ENCODE data around the gene CLEC20A. TPM values are rescaled to one million over a fixed set of nuclear protein-coding genes. Genes with fewer than 3 reads are reported as not detected.

Gene CLEC20A
- total RNA-seq: not detected in 2 replicates

DNA sequence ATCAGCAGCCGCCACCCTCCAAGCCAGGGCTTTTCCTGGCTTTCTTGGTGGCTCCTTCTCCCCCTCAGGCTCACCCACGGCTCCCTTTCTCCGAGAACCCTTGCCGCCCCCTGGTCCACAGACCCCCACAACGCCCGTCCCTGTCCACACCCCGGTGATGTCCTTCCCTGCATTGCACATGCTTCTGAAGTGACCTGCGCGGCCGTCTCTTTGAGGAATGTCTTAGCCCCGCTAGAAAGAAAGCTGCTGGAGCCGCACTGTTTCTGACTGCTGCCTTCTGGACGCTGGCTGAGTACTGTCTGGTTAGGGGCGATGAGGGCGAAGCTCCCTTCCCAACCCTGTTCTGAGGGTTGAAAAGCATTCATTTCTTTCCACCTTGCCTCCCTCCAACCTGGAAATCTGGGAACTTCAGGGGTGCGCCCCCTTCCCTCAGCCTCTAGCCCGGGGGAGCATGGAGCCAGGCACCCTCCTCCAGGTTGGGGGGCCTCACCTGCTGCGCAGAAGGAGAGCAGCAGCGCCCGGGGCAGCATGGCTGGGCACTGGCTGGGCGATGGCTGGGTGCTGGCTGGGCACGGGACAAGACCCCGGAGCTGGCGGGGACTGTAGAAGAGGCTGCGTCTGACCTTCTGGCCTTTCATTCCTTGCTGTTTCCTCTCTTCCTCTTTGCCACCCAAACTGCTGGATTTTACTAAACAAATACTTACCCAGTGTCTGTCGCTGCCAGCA, at the start of gene CLEC20A:
CLEC20A (minus strand) TSS at position 555 of the 726 bp plus-strand sequence; CDS start at position 530, 25 bp downstream.
- intact Hi-C loops (cut with micrococcal nuclease): no loop called here

DNA sequence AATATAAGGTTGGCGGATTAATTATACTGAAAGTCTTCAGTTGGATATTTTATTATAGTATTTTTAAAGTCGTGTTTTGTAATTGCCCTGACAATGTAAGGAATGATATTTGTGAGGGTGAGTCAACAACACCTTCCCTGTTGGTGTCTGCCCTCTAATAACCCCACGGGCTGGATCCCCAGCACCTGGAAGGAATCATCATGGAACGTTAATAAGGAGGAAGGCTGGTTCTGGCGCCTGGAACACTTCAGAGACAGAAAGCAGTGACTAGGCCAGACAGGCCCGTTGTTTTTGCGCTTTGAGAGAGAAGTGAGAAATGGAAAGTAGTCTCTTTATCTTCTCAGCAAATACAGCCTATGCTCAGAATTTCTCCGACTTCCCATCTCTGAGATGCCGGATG, 47.8 kb upstream of the CLEC20A start:
- intact Hi-C loops (cut with micrococcal nuclease): loop anchor here (5.0 kb wide), 1 partner anchor 483 kb away; the partner anchor contains the start of gene FAM20B

DNA sequence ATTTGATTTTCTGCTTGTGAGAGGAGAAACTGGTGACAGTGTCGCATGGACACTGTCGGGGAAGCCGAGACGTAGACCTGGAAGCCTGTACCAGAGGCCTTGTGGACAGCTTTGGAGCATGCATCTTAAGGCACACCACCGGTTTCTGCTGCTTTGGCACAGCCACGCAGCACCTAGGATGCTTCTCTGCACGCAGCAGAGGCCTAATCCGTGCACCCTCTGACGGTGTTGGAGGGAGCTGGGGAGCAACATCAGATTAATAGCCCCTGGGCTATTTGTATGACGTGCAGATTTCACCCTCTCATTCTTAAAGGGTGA, 46.5 kb upstream of the CLEC20A start:
- intact Hi-C loops (cut with micrococcal nuclease): loop anchor here (1.0 to 5.0 kb wide), 5 partner anchors 182 to 824 kb away; partner anchors contain the start of genes FAM20B and RALGPS2

DNA sequence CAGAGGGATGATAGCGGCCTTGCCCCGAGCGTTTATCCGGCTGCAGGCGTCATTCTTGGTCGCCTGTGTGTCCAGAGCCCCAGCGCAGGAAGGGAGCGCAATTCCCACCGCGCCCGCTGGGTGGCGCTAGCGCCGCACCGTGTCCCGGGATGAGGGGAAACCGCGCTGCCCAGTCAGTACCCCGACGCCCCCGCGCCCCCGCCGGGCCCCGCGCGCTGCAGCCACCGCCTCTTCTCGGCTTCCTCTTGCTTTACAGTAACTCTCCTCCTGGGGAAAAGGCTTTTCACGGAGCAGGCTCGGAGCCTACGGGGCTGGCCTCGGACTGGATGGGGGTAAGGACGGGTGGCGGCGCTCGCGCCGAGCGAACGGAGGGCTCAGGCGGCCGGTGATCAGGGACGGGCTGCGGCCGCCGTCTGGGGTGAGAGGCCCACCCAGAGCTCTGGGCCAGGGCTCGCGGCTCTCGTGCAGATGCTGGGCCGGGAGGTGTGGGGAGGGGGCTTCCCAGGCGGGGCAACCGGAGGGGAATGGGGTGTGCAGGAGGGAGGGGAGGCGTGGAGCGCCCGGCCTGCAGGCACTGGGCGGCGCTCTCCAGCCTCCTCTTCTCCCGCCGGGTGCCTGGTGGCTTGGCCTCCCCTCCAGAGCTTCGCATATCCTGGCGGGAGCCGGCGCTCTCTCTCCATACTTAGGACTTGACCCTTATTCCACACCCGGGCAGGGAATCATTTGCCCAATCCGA, 46.0 kb upstream of the CLEC20A start:
- intact Hi-C loops (cut with micrococcal nuclease): loop anchor here (1.0 to 5.0 kb wide), 5 partner anchors 182 to 824 kb away; partner anchors contain the start of genes FAM20B and RALGPS2

DNA sequence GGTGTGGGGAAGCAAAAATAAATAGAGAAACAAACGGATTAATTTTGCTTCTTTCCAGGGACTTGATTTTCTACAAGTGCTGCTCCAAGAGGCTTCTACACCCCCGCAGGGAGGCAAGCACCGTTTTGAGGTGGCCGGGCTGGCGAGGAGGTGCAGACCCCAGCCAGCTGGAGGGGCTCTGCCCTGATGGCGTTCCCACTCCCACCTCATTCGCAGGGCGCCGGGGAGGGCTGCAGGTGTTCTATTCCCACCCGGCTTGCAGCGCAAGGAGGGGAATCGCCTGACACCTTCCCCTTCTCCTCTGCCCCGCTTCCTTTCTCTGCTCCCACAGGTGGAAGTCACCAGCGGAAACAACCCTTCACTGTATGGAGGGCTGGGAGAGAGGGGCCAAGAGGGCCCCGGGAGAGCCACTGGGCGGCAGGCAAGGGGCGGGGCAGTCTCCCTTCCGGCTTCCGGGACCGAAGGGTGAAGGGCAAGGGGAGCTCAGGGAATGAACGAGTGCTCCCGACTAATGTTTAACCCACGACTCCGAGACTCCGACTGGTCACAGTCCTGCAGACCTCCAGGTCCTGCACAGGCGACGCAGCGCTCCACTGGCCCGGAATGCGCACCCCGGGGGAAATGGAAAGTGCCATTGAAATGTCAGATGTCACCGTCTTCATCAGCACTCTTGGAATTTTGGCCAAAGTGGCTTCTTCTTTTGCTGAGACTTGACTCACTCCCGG, 45.2 kb upstream of the CLEC20A start:
- intact Hi-C loops (cut with micrococcal nuclease): loop anchor here (2.0 to 5.0 kb wide), 4 partner anchors 183 to 825 kb away; partner anchors contain the start of genes FAM20B and RALGPS2

DNA sequence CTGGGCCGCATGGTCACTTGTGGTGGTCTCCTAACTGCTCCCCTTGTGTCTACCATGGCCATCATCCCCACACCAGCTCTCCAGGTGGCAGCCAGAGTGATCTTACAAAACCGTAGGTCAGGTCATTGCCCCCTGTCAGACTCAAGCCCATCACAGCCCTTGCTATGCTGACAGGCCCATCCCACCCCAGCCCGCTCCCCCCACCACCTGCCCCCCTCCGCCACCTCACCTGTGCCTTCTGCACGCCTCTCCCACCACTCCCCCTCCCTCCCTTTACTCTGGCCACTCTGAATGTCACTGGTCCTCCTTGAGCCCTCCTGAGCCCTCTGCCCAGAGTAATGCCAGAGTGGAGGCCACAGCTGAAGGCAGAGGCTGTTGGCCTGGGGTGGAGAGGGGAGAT, 44.6 kb upstream of the CLEC20A start:
- intact Hi-C loops (cut with micrococcal nuclease): loop anchor here (5.0 kb wide), 1 partner anchor 486 kb away; the partner anchor contains the start of gene FAM20B

DNA sequence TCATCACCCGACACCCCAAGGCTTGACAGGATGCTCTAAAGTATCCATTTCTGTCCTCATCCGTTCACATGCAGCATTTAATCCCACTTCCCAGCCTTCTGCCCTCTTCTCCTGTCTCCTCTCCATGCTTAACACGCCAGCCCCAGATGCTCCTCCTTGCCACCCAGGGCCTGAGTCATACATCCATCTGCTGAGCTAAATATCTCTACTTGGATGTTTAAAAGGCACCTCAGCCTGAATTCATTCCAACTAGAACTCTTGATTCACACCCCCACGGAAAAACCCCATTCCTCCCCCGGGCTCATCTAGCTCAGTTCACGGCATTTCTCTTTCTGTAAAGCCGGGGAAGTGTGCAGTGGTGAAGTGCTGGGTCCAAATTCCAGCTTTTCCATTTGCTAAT, 43.9 kb upstream of the CLEC20A start:
- intact Hi-C loops (cut with micrococcal nuclease): loop anchor here (5.0 kb wide), 1 partner anchor 487 kb away; the partner anchor contains the start of gene FAM20B

DNA sequence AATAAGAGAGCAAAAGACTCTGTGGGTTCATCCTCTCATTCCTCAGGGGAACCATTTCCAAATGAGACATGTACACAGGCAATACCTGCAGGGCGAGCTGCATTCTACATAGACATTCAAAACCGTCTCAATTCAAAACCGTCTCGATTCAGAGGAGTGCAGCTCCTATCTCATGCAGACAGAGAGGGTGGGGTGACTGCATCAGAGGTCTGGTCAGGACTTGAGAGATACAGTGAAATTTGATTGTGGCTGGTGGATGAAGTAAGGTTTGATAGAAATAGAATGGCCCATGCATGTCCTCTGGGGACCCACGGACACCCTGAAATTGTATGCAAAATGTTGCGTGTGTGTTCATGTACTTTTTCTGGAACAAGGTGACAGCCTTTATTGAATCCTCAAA, 43.4 kb upstream of the CLEC20A start:
- intact Hi-C loops (cut with micrococcal nuclease): loop anchor here (5.0 kb wide), 1 partner anchor 487 kb away; the partner anchor contains the start of gene FAM20B

DNA sequence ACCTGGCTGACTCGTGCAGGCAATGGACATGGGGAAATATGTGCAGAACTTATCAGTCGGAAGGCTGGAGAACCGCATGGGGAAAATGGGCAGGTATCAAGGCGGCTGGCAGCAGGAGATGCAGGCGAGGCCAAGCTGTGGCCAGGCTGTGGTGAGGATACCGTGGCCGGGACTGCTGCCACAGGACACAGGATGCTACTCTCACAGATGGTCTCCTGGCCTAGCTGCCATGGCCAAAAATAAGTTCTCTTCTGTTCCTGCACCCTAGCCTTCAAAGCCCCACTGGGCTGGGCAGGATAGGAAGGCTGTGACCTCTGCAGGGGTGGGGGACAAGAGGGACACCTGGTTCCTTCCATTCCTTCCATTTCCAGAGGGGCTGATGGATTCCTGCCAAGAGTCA, 42.5 kb upstream of the CLEC20A start:
- intact Hi-C loops (cut with micrococcal nuclease): loop anchor here (10.0 kb wide), 1 partner anchor 1276 kb away; no protein-coding TSS in a partner anchor

DNA sequence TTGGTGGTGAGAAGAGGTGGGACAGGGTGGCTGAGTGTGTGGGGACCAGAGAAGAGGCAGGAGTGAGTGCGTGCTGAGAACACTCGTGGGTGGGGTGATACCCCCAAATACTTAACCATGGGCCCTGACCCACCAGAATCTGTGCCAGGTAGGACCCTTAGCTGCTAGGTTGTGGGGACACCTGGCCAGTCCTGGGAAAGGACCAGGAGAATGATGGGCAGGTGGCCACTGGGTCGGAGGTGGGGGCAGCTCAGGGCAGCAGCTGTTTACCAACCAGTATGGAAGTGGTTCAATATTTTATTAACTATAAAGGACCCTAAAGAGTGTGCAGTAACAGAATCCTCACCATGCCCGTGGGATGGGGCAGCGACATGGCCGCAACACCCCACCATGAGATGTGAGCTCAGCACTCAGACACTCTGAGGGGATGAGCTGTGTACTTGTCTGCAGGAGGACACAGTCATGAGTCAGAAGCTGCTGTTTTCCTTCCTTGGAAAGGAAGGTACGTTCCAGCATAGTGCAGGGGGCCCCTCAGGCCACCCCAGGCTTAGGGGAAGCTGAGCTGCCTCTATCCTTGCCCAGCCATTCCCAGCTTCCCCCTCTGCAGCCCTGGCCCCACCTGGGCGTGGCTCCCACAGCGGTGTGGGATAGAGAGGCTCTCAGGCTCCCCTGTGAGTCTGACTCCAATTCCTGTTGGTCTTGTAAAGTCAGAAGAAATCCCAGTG, 41.6 kb upstream of the CLEC20A start:
- intact Hi-C loops (cut with micrococcal nuclease): loop anchor here (10.0 kb wide), 1 partner anchor 1276 kb away; no protein-coding TSS in a partner anchor

DNA sequence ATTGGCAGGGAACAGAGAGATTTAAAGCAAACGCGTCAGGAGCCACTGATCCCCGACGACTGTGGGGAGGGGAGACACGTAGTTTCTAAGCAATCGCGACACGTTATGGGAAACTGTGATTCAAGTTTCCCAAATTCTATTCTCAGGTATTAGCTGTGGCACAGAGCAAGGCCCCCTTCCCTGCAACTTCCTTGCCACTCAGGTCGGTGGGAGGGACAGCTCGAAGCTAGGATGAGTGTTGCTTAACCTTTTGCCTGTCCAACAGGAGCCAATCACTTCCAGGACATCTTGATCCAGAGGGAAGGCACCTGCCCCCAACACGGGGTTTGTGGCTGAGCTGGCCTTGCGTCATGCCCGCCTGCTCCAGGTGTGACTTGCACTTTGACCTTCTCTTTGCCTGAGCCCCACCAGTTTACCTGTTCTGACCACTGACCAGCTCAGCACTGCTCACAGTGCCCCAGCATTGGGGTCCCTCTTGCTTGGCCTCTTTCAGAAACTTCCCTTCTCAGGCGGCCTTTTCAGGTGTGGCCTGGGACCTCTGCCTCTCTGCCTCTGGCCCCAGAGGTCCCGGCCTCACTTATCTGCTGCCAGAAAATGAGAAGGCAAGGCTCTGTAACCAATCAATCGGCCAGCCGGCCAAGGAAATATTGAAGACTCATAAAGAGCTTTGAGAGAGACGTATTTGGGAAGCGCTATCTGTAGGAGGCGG, 40.8 kb upstream of the CLEC20A start:
- intact Hi-C loops (cut with micrococcal nuclease): loop anchor here (10.0 kb wide), 1 partner anchor 1277 kb away; no protein-coding TSS in a partner anchor

DNA sequence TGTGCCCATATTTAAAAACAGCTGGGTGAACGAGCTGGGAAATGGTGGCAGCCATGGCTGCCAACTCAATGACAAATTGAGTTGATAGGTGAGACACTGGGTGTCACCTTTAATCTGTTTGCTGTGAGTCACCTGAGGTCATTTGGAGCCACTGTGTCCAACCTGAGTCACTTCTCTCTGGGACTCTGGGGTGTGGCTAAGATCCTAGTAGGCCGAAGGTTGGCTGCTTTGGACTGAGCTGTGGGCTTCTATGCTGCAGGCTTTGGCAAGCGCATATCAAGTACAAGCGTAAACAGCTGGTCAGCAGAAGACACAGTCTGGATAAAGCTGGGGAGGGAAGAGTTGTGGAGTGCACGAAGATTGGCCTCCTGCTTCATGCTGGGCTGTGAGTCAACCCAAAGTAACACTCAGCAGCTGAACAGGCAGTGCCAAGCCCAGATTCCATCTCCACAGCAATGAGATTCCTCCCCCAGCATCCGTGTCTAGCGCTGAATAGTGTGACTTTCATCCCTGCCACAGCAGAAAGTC, 40.1 kb upstream of the CLEC20A start:
- intact Hi-C loops (cut with micrococcal nuclease): loop anchor here (10.0 kb wide), 1 partner anchor 1278 kb away; no protein-coding TSS in a partner anchor

DNA sequence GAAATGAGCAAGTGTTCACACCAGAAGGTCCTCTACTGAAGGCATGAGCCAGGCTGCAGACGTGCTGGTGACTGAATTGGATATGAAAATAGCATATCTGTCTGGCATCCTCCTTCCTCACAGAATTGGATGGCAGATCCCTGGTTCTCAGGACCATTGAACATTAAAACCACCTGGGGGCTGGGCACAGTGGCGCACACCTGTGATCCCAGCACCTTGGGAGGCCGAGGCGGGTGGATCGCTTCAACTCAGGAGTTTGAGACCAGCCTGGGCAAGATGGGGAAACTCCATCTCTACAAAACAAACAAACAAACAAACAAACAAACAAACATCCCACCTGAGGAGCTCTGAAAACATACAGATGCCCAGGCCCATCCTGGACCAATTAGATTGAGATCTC, 39.6 kb upstream of the CLEC20A start:
- intact Hi-C loops (cut with micrococcal nuclease): loop anchor here (10.0 kb wide), 1 partner anchor 1278 kb away; no protein-coding TSS in a partner anchor

DNA sequence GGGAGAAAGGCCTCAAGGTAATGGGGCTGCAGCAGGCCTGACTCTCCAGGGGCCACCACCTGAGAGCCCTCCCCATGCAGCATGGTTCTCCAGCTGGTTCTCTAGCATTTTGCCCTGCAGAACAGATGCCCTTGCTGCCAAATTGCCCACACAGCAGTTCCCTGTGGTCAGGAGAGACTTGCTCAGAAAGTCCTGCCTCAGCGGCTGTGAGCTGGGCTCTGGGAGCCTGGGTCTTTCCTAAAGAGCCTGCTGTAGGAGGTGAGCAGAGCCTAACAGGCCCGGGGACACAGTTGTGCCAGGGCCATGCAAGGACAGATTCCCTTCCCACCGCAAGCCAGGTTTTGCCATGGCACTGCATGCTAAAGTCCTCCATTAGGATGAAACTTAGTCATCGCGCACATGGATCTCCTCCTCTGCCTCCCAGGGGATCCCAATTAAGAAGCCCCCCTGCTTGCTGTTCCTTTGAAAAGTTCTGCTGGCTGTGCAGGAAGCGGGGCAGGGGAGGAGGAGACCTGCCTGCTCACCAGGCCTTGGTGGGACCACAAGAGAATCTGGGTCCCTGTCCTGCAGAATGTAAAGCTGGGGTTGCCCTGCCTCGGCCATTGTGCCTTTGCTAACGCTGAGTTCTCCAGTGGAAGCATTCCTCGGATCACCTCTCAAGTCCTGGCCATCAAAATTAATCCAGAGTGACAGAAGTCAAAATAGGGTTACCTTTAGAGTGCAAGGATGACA, 37.5 kb upstream of the CLEC20A start:
- intact Hi-C loops (cut with micrococcal nuclease): loop anchor here (5.0 to 10.0 kb wide), 2 partner anchors 222 to 1280 kb away; no protein-coding TSS in a partner anchor

DNA sequence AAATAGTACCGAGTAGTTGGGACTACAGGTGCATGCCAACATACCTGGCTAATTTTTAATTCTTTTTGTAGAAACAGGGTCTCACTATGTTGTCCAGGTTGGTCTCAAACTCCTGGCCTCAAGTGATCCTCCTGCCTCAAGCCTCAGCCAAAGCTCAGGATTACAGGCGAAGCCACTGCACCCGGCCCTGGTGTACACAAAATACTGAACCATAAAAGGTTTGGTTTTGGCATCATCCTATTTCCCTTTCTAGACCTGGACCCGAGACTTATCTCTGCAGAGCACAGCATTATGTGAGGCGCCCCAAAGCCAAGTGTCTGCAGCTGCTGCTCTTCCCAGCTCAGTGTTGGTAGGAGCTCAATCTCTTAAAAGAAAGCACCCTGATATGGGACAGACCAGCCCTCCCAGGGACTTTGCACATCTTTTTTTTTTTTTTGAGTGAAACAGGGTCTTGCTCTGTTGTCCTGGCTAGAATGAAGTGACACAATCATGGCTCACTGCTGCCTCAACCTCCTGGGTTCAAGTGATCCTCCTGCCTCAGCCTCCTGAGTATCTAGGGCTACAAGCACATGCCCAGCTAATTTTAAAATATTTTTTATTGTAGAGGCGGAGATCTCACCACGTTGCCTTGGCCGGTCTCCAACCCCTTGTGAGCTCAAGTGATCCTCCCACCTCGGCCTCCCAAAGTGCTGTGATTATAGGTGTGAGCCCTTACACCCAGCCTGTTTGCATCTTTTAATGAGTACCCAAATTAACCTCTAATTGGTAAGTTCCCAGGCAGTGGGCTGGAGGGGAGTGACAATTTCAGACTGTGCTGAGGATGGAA, 36.6 kb upstream of the CLEC20A start:
- intact Hi-C loops (cut with micrococcal nuclease): loop anchor here (5.0 to 10.0 kb wide), 2 partner anchors 221 to 1281 kb away; no protein-coding TSS in a partner anchor

DNA sequence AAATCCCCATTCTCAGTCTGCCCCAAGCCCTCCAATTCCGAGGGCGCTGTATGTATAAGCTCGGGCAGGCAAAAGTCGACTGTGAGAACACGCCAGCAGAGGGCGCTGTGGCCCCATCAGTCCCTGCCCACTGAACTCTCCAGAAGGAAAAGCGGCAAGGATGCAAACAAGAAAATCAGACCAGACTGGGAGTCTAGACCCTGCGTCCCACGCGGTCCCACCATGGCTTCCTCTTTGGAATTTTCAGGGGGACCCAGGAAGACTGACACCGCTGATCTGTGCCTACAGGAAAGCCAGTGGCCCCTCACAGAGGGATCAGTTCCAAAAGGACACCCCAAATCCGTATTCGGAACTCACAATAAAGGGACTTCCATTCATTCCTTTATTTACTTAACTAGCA, 35.6 kb upstream of the CLEC20A start:
- intact Hi-C loops (cut with micrococcal nuclease): loop anchor here (1.0 to 10.0 kb wide), 4 partner anchors 220 to 1282 kb away; no protein-coding TSS in a partner anchor

DNA sequence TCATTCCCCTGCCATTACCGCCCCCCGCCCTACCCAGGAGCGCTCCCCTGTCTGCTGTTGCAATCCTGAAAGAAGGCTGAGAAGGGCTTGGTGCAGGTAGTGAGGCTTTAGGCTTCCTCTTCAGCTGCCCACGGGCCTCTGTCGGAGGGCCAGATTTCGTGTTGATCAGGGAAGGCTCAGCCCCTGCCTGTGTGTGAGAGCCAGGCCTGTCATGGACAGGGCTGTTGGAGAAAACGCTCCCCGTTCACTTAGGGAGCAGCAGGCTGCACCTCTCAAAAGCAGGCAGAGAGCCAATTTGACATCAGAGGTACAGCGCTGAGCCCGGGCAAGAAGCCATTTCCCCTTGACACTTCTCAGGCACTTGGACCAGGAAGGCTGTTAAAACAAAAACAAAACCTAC, 35.1 kb upstream of the CLEC20A start:
- intact Hi-C loops (cut with micrococcal nuclease): loop anchor here (1.0 to 10.0 kb wide), 4 partner anchors 220 to 1283 kb away; no protein-coding TSS in a partner anchor

DNA sequence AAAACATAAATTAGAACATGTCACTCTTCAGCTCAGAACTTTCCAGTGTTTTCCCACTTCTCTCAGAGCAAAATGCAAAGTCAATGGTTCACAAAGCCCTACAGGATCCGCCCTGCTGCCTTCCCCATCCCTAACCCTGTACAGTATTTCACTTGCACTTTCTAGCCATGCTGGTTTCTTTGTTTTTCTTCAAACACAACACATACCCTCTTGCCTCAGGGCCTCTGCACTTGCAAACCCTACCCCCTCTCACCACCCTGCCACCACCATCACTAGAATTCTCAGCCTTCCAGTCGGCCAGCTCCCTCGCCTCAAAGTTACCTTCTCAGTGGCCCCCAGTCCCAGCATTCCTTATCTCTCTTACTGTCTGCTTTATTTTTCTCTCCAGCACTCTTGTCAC, 33.7 kb upstream of the CLEC20A start:
- intact Hi-C loops (cut with micrococcal nuclease): loop anchor here (5.0 to 10.0 kb wide), 2 partner anchors 218 to 1284 kb away; no protein-coding TSS in a partner anchor
